Lower lobe of right lung (tissue), 2 donors: ENCODE results near the gene REELD1. TPM values are rescaled to one million over a fixed set of nuclear protein-coding genes. Genes with fewer than 3 reads are reported as not detected.
A peak's percentile ranks its signal among the peaks of the same experiment; 100 is the strongest.

Experiments
- ATAC-seq, 2 donors: fragments of 200-7000 bp; cut with Tn5 transposase; one replicate each; pipeline ENCODE4 v1.9.1; 2020 to 2022; ENCODE audit warnings: mild to moderate bottlenecking in 2 of 2, moderate library complexity in 2 of 2
- DNase-seq: peaks from one replicate; pipeline ENCODE4 v3.0.0-alpha.2; 2020
- H3K27ac ChIP-seq: fragments of 200-600 bp; one replicate; pipeline ENCODE4 v1.8.0; 2022
- H3K27me3 ChIP-seq: fragments of 200-600 bp; one replicate; pipeline ENCODE4 v1.8.0; 2022; ENCODE audit warnings: low read depth
- H3K36me3 ChIP-seq: fragments of 200-600 bp; one replicate; pipeline ENCODE4 v1.8.0; 2022; ENCODE audit warnings: mild to moderate bottlenecking
- H3K4me1 ChIP-seq: fragments of 200-600 bp; one replicate; pipeline ENCODE4 v1.8.0; 2022
- H3K4me3 ChIP-seq: fragments of 200-600 bp; one replicate; pipeline ENCODE4 v1.8.0; 2022; ENCODE audit warnings: mild to moderate bottlenecking
- H3K9me3 ChIP-seq: fragments of 200-600 bp; one replicate; pipeline ENCODE4 v1.8.0; 2022
- CTCF ChIP-seq: fragments of 200-600 bp; IDR thresholded peaks from one replicate; pipeline ENCODE4 v1.8.0; 2022; ENCODE audit warnings: antibody characterized with exemption, mild to moderate bottlenecking
- intact Hi-C: fragments of 100-400 bp; cut with DNase I; formaldehyde crosslinking; loops from one replicate; pipeline ENCODE4 v1.11.0; 2022
- total RNA-seq: library from RNA; stranded (reverse); fragmentation: NEBNext Ultra II Directional; extraction: Animal tissue kit (Norgen Biotek cat#: 25700); gene quantifications from one replicate; pipeline ENCODE4 v1.2.1, GENCODE V29; 2021
- donor health status: DM: no; HTN: yes; CAD: no; lungs with severe emphysema.

REELD1 gene
- total RNA-seq, 1 donor from 2014 or later = 0.35 TPM

GRCh38 chr4:146186041-146186440 lies 28.3 kb upstream of the REELD1 start:
- intact Hi-C loops = no loop called here
- DNase-seq = no peak
- H3K4me3 ChIP-seq = no peak overlapping the region
- peaks cover 80% of the 10 kb centered on the region for H3K36me3 ChIP-seq
- H3K9me3 ChIP-seq = no peaks in the 10 kb centered on the region
- no peak for ATAC-seq
- no peak overlapping the region for H3K27ac ChIP-seq
- H3K27me3 ChIP-seq = no peaks in the 10 kb centered on the region
- H3K4me1 ChIP-seq = no peaks in the 10 kb centered on the region
- no peak for TF ChIP-seq CTCF

GRCh38 chr4:146186596-146186995 lies 27.7 kb upstream of the REELD1 start:
- H3K9me3 ChIP-seq = no peaks in the 10 kb centered on the region
- no peak overlapping the region for H3K4me3 ChIP-seq
- no peak overlapping the region for H3K27ac ChIP-seq
- no peak for ATAC-seq
- intact Hi-C loops = no loop called here
- peaks cover 86% of the 10 kb centered on the region for H3K36me3 ChIP-seq
- H3K4me1 ChIP-seq = no peaks in the 10 kb centered on the region
- TF ChIP-seq CTCF = no peak
- no peaks in the 10 kb centered on the region for H3K27me3 ChIP-seq
- no peak for DNase-seq

- DNase-seq (no peak), ATAC-seq (no peak)
- no peaks in the 10 kb centered on the region for H3K4me1 ChIP-seq
- H3K27ac ChIP-seq = peak overlapping the region; percentile 44
- no peaks in the 10 kb centered on the region for H3K27me3 ChIP-seq
- intact Hi-C loops = no loop called here
- no peak overlapping the region for H3K4me3 ChIP-seq
- no peak for TF ChIP-seq CTCF
- H3K9me3 ChIP-seq = no peaks in the 10 kb centered on the region
- peaks cover 66% of the 10 kb centered on the region for H3K36me3 ChIP-seq
Measured at GRCh38 chr4:146190456-146190855, 23.9 kb upstream of the REELD1 start.

GRCh38 chr4:146191766-146192458 lies 22.4 kb upstream of the REELD1 start:
- DNase-seq = no peak
- intact Hi-C loops = no loop called here
- H3K27me3 ChIP-seq = no peaks in the 10 kb centered on the region
- peak overlapping the region; percentile 70 for H3K27ac ChIP-seq
- peak; percentile 57 to 77 for ATAC-seq
- H3K36me3 ChIP-seq = peaks cover 54% of the 10 kb centered on the region
- TF ChIP-seq CTCF = peak; percentile 20
- H3K9me3 ChIP-seq = no peaks in the 10 kb centered on the region
- H3K4me3 ChIP-seq = no peak overlapping the region
- H3K4me1 ChIP-seq = no peaks in the 10 kb centered on the region

GRCh38 chr4:146193628-146194027 lies 20.7 kb upstream of the REELD1 start:
- H3K4me3 ChIP-seq = no peak overlapping the region
- TF ChIP-seq CTCF = no peak
- H3K36me3 ChIP-seq = peaks cover 37% of the 10 kb centered on the region
- intact Hi-C loops = no loop called here
- ATAC-seq = no peak
- H3K27ac ChIP-seq = no peak overlapping the region
- H3K4me1 ChIP-seq = no peaks in the 10 kb centered on the region
- H3K9me3 ChIP-seq = no peaks in the 10 kb centered on the region
- no peaks in the 10 kb centered on the region for H3K27me3 ChIP-seq
- DNase-seq = no peak
